ENCODE results near the gene ZNF653. TPM values are rescaled to one million over a fixed set of nuclear protein-coding genes. Genes with fewer than 3 reads are reported as not detected.

Gene ZNF653
- total and polyA plus RNA-seq, 2 of the 8 experiments (the other 6 are each of a cell fraction or from before 2014, with no cell fraction given): 7.0 to 7.9 TPM

DNA sequence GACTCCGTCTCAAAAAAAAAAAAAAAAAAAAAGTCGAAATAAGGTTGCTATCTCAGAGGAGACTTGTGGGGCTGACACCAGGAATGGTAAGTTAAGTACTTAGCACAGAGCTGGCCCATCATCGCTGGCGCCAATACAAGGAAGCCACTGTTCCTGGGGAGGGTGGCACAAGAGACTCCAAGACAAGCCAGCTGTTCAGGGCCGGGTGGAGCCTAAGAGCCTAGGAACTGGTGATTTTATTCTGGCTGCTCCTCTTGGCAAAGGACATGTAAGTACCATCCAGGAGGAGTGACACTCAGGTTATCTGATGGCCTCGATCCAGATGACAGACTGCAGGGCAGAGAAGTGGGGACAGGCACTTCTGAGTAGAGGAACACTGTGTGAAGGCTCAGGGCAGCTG lies 49.6 kb upstream of the ZNF653 start:
- WGBS, 2 experiments (ENCODE audit: extremely low coverage in 1 of 2, insufficient coverage in 1 of 2, insufficient read length in 1 of 2, insufficient replicate concordance in 2 of 2, low coverage in 1 of 2, low lambda C conversion rate in 2 of 2, missing lambda C conversion rate in 1 of 2): 88% methylated on average over 6 of the region's 6 CpGs; no CpG with 5 or more reads in 1 of the 2 experiments
- no peak overlapping the region for H2BK15ac ChIP-seq (ENCODE audit: low read length)
- H3K79me2 ChIP-seq (ENCODE audit: control insufficient read depth in 1 of 2, insufficient read depth in 2 of 2, low read length in 2 of 2): peaks cover 4 to 33% of the 10 kb centered on the region in 2 experiments; a peak in 3 of 4 replicates
- H3K9ac ChIP-seq (replicated peaks in 1 of 4; ENCODE audit: extremely low read depth in 1 of 4, low read depth in 3 of 4, low read length in 3 of 4): no peak overlapping the region
- no peak for DNase-seq (ENCODE audit: low read depth in 1 of 2, low spot score in 2 of 2)
- no peak overlapping the region for H2AK5ac ChIP-seq (ENCODE audit: low read depth, low read length)
- H3K18ac ChIP-seq (ENCODE audit: extremely low read depth, low read length): no peak overlapping the region
- peaks cover 2 to 25% of the 10 kb centered on the region in 2 experiments for H4K20me1 ChIP-seq (replicated peaks in 1 of 2; ENCODE audit: control insufficient read depth in 1 of 2, insufficient read depth in 2 of 2, low read length in 2 of 2)
- H4K5ac ChIP-seq (ENCODE audit: insufficient read length, low read depth, low read length): no peak overlapping the region
- POLR2A ChIA-PET (ENCODE audit: partially characterized antibody): interaction anchor here (0.7 kb wide), 1 partner anchor 22 kb away, joined by 3 read pairs; the partner anchor contains the start of gene ACP5
- H3K56ac ChIP-seq (replicated peaks; ENCODE audit: insufficient read length, low read depth, low read length): no peak overlapping the region
- no peaks in the 10 kb centered on the region for H3K27me3 ChIP-seq (replicated peaks in 1 of 4; ENCODE audit: control insufficient read depth in 3 of 4, extremely low read depth in 1 of 4, insufficient read depth in 3 of 4, low read length in 3 of 4)
- peaks cover 0 to 8% (median 0%) of the 10 kb centered on the region in 4 experiments; a peak in 4 of 7 replicates for H3K4me1 ChIP-seq (replicated peaks in 1 of 4; ENCODE audit: control insufficient read depth in 3 of 4, insufficient read depth in 4 of 4, low read length in 3 of 4)
- H2BK12ac ChIP-seq (ENCODE audit: low read depth, low read length): no peak overlapping the region
- H2BK20ac ChIP-seq (ENCODE audit: low read length): no peak overlapping the region
- no peak overlapping the region for H3K14ac ChIP-seq (ENCODE audit: insufficient read length)
- no peak overlapping the region for H2AFZ ChIP-seq (ENCODE audit: low read length)
- no peak overlapping the region for H3K4me3 ChIP-seq (ENCODE audit: extremely low read depth in 1 of 4, insufficient read depth in 2 of 4, low read depth in 3 of 4, low read length in 4 of 4)
- H3K4ac ChIP-seq (replicated peaks; ENCODE audit: insufficient read length, low read depth, low read length): no peak overlapping the region
- no peak for FAIRE-seq
- no peak overlapping the region for H3K4me2 ChIP-seq (ENCODE audit: insufficient read depth in 1 of 2, low read depth in 2 of 2, low read length in 2 of 2)
- CTCF ChIA-PET (ENCODE audit: partially characterized antibody): interaction anchor here (0.8 to 1.4 kb wide), 2 partner anchors 19 to 209 kb away, joined by 4 to 8 read pairs; partner anchors contain the start of gene TMEM205
- H3K23me2 ChIP-seq (ENCODE audit: low read depth, low read length): peaks cover 7% of the 10 kb centered on the region; the same call in 1 of the 2 replicates
- no peak overlapping the region for H2BK120ac ChIP-seq (replicated peaks; ENCODE audit: low read depth, low read length)
- no peak overlapping the region for H3K23ac ChIP-seq (ENCODE audit: insufficient read length)
- H3K36me3 ChIP-seq (ENCODE audit: control insufficient read depth in 2 of 4, insufficient read depth in 4 of 4, low read length in 3 of 4): peaks cover 0 to 19% (median 12%) of the 10 kb centered on the region in 4 experiments; a peak in 5 of 8 replicates
- H3K79me1 ChIP-seq (ENCODE audit: low read depth, low read length): peaks cover 14% of the 10 kb centered on the region
- H2BK5ac ChIP-seq (ENCODE audit: low read depth, low read length): no peak overlapping the region
- H3K9me3 ChIP-seq (ENCODE audit: insufficient read depth in 2 of 2, low read depth in 1 of 2, low read length in 1 of 2): no peaks in the 10 kb centered on the region
- H4K91ac ChIP-seq (replicated peaks; ENCODE audit: insufficient read length, low read length): no peak overlapping the region
- H4K8ac ChIP-seq (ENCODE audit: extremely low read depth, insufficient read depth, low read length): no peak overlapping the region; the same call in 1 of the 2 replicates
- H3K27ac ChIP-seq (ENCODE audit: low read depth, low read length): no peak overlapping the region
- TF ChIP-seq KDM4A (IDR thresholded peaks at IDR 0.05; ENCODE audit: low read depth, low read length, severe bottlenecking): no peak
- TF ChIP-seq EP300 (IDR thresholded peaks at IDR 0.05; ENCODE audit: borderline replicate concordance in 1 of 2, low read depth in 2 of 2, low read length in 2 of 2): no peak
